Activated CD8-positive, alpha-beta memory T cell treated with anti-CD3 and anti-CD28 coated beads for 24 hours (primary cell): ENCODE results near the gene MDGA2.
"Not testable (repeated sequence)": the region's sequence is repeated elsewhere in the genome, so short reads cannot be mapped to it uniquely, and the experiment has no call there.

Source experiments
- DNase-seq: peaks from one replicate; pipeline ENCODE4 v3.0.0-alpha.2; 2020

The MDGA2 gene

GRCh38 chr14:47211263-47211662 is 464.1 kb downstream of the MDGA2 start:
- DNase-seq, result no peak

DNA sequence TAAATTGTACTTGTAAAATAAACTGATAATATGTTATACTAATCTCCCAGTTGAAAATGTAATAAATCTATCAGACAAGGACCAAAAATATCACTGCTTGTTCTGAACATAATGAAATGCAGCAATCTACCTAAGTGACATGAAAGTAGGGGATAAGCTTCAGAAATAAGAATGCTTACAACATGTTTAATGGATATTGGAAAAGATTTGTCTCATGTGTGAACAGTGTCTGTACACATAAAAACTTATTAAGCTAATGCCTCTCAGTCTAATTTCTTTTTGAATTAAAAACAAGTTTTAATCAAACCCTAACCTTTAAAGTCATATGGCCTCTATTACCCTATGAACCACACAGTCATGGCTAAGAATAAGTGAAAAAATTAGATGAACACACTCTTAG is 465.3 kb downstream of the MDGA2 start:
- no peak for DNase-seq

DNA sequence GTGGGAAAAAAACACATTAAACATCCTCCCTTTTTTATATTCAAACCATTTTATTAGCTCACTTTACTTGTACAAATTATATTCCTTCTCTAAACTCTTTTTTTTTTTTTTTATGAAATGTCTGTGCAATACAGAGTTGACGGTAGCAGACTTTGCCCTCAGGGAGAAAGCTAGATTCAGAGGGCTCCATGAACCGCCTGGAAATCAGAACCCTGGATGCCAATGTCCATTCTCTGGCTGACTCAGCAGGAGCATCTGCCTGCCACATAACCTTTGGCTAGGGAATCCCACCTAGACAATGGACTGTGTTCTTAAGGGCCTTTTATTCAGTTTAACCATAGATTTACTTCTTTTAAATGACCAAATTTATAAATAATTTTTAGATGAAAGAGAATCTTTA is 467.0 kb downstream of the MDGA2 start:
- no peak for DNase-seq

GRCh38 chr14:47207617-47208016 is 467.8 kb downstream of the MDGA2 start:
- no peak for DNase-seq

DNA sequence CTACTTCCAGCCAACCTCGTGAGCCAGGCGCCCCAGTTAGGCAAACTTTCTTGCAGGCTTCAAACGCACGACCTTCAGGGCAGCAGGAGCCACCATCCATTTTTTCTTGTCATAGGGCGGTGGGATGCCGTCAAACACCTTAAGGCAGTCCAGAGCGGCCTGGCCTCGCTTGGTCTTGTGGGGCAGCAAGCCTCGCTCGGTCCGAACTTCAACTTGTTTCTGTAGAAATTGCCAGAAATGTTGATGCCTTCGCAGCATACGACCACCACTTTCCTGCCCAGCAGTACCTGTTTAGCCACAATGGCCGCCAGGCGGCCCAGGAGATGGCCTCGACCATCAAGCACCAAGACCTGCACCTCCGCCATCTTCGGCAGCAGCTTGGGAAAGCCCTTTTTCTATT is 474.7 kb downstream of the MDGA2 start:
- DNase-seq, result no peak

DNA sequence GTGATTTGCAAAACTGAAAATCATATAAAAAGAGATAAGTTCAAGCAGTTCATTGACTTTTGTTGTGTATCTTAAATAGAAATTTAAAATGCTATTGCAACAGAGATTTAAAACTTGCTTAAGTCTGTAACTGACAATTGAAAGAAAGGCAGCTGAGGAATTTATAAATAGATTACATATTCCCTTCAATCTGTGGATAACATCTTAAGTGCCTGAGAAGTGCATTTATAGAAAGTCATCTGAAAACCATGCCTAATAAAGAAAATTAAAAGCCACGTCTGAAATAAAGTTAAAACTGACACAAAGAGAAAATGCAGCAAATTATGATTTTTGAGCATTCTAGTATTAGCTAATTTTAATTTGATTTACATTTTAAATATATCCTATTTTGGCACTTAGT is 479.8 kb downstream of the MDGA2 start:
- no peak for DNase-seq

DNA sequence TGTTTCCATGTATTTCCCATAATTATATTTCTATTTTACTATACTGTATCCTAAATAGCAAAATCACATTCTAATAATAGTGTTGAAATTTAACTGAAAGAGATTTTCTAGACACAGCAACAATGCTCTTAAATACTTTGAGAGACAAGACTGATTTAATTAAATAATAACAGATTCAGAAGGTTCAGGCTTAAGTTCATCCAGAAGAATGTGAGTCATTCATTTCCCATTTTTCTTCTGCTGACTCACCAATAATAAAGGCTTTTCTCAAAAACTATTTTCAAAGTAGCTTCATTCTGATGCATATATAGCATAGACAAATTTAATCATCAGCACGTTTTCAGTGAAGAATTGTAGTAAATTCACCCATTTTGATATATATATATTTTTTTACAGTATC is 481.4 kb downstream of the MDGA2 start:
- no peak for DNase-seq

DNA sequence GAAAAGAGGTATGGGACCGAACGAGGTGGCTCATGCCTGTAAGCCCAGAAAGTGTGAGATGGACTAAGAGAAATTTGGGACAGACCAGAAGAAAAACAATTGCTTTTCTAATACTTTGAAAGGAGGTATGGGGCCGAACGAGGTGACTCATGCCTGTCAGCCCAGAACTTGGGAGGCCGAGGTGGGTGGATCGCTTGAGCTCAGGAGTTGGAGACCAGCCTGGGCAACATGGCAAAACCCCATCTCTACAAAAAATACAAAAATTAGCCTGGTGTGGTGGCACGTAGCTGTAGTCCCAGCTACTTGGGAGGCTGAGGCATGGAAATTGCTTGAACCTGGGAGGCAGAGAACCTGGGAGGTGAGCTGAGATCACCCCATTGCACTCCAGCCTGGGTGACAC is 483.2 kb downstream of the MDGA2 start:
- DNase-seq, result not testable (repeated sequence)

DNA sequence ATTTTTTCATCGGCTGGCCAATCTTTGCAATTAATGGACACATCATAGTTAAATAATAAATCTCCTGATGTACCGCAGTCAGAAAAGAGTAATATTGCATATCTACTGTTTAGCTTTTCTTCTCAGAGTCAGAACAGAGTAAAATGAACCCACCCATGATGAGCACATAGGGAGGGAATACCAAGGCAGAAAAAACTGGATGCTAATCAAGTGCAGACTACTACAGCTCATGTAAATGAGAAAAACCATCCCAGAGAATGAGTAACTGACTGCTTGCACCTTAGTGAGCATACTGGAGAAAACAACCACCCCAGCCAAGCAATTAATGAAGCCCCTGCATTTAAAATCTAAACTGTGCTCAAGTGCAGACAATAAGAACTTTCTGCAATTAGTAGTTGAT is 483.7 kb downstream of the MDGA2 start:
- no peak for DNase-seq

DNA sequence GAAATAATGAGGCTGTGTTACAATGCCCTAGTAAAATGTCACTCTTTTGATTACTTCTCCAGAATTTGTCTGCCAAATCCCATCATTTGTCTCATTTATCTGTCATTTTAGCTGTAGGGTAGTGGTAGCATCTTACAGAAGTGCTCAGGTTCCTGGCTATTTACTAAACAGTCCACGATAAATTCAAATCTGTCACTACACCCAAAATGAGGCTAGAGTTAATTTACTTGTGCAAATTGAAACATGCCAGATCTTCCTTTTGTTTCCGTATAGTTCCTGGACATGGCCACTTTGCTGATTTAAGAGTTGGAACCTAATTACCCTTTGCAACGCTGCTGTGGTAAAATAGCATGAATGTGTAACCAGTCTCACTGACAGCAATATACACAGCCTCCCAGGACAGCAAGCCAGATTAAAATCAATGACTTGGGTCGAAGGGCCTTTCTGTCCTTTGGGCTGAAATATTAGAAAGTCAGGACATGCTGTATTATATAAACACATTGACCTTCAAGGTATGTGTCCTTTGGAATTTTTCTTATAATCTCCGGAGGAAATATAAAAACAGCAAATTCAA is 485.4 kb downstream of the MDGA2 start:
- DNase-seq, result no peak

DNA sequence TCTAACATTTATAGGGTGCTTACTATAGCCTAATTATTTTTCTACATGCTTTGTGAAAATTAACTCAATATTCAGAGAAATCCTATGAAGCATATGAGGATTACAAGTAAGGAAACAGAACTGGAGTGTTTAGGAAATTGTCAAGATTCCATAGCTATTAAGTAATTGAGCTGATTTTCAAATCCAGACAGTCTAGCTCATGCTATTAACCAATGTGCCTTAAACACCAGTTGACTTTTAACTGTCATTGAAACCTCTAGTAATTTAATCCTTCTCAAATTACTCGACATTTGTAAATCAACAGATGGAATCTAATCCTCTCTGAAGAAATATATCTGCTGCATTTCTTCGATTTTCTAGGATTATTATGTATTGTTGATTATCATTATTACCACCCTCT is 488.9 kb downstream of the MDGA2 start:
- DNase-seq, result no peak

GRCh38 chr14:47179906-47180305 is 495.5 kb downstream of the MDGA2 start:
- no peak for DNase-seq

DNA sequence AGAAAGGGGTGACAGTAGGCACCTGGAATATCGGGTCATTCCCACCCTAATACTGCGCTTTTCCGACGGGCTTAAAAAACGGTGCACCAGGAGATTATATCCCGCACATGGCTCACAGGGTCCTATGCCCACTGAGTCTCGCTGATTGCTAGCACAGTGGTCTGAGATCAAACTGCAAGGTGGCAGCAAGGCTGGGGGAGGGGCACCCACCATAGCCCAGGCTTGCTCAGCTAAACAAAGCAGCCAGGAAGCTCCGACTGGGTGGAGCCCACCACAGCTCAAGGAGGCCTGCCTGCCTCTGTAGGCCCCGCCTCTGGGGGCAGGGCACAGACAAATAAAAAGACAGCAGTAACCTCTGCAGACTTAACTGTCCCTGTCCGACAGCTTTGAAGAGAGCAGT is 503.5 kb downstream of the MDGA2 start:
- not testable (repeated sequence) for DNase-seq

GRCh38 chr14:47167402-47167801 is 508.0 kb downstream of the MDGA2 start:
- DNase-seq, result no peak

GRCh38 chr14:47155395-47155794 is 520.0 kb downstream of the MDGA2 start:
- DNase-seq, result no peak

DNA sequence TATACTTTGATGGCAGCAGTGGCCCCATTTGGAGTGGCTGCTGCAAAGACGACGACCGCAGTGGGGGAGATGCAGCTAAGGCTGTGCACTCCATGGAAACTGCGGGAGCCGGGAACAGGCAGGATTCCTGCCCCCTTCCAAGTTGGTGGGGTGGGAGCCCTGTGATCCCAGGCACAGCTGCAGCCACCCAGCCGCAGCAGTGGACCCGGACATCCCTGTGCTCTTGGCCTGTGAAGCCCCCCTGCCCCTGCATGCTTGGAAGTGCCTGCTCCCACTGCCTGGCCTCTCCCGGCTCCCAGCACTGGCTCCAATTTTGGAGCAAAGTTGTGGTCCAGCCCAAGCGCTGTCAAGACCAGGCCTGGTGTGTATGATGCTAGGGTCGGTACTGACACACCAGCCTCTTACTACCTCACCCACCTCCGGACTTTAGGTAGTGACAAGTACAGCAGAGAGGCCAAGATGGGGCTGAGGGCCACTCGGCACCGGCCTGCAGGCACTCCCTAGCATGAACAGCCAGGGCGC is 521.1 kb downstream of the MDGA2 start:
- no peak for DNase-seq

DNA sequence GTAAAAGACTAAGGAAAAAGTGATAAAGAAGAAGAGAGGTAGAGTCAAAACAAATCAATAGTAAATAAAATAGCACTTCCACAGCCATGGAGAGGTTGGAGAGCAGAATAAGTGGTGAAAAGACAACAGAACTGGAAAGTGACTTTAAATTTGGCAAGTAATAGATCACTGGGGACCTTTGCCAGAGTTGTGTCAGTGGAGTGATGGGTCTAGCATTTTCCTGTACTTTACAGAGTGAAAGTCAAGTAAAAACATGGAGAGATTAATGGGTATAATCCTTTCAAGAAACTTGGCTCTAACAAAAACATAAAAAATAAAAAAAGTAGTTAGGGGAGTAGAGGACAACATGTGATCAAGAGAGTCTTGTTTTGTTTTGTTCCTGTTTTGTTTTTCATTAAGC is 521.7 kb downstream of the MDGA2 start:
- DNase-seq, result no peak

DNA sequence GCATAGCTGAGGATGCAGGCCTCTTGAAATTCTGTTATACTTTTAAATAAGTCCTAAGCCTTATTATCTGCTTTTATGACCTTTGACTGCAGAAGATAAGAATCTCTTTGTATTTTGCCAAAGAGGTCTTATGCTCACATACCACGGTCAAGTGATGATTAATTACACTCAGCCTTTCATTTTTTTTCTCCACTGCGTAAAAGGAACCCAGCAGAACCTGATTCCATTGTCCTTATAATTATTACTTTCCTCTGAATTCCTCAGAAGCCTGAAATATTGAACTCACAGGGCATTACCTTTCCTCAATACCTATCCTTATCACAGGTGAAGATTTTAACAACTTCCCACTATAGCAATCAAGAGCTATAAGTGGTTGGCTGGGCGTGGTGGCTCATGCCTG is 525.1 kb downstream of the MDGA2 start:
- no peak for DNase-seq

GRCh38 chr14:47149326-47149725 is 526.1 kb downstream of the MDGA2 start:
- DNase-seq, result no peak

DNA sequence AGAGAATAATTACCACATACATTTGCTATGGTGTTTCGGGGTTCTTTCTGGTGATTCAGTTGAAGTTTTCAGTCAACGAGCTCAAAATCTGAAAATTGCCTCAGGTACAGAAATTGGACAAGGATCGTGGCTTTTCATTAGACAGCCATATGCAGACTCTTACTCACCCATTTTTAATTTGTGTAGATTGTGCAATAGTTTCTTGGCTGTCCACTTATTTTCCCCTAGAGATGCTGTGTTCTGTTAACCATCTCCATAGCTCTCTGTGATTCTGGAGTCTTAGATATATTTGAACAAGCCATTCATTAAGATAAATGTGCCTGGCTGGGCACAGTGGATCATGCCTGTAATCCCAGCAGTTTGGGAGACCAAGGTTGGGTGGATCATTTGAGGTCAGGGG is 526.7 kb downstream of the MDGA2 start:
- DNase-seq, result no peak

- no peak for DNase-seq
Measured at GRCh38 chr14:47120645-47121044, 554.8 kb downstream of the MDGA2 start.

DNA sequence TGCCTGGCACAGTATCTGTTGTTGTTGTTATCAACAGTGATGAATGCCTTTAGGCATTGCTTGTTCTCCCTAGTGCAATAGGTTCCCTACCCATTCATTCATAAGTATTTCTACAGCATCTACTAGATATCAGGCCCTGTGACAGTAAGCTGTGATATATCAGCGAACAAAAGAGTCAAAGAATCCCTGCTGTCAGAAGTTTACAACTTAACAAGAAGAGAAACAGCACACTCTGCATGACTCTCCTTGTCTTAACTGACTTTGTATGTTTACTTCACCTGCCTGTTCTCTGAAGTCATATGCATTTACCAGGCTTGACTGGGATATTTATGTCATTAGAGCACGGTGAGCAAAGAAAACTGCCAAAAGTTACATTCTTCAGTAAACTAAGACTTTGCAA is 571.6 kb downstream of the MDGA2 start:
- no peak for DNase-seq

- DNase-seq, result no peak
Measured at GRCh38 chr14:47102472-47102871, 572.9 kb downstream of the MDGA2 start.

DNA sequence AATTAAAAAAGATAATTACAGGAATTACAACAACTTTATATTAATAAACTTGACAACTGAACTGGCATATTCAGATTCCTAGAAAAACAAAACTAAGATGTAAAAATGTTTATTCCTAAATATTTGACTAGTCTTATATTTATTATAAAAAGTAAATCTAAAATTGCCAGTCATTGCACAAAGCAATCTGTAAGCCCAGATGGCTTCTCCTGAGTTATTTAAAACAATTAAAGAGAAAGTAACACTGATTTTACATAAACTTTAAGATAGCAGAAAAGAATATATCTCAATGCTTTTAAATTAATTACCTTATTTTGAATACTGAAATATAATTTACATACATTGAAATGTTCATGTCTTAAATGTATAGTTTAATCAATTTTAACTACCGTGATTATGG is 589.7 kb downstream of the MDGA2 start:
- no peak for DNase-seq

GRCh38 chr14:47065326-47065725 is 610.1 kb downstream of the MDGA2 start:
- DNase-seq, result no peak

DNA sequence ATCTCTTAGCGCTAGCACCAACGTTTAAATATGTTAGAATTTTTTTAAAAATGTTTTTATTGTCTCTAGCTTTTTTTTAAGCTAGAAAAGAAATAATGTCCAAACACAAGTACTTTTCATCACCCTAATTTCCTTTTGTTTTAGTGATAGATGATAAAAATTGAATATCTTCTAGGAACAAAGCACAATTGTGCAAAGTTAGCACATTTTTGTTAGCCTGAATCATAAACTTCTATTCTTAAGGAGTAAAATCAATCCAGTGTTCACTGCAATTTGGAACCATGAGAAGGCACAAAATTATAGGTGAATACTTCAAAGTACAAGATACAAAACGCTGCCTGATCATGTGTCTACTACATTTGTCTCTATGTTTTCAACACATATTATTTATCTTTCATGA is 615.4 kb downstream of the MDGA2 start:
- DNase-seq, result no peak
